Keratinocyte (primary cell): ENCODE data around the gene MAP2K5. TPM values are rescaled to one million over a fixed set of nuclear protein-coding genes. Genes with fewer than 3 reads are reported as not detected.

Source experiments
- DNase-seq: peaks from one replicate; pipeline ENCODE4 v3.0.0-alpha.2; 2011; ENCODE audit warnings: low read depth, missing footprints, low spot score
- FAIRE-seq: peaks from 2 replicates; lab custom pipeline; 2011; peaks lifted over from hg19 to GRCh38; lab: Jason Lieb, UNC
- H2AFZ ChIP-seq: 2 replicates; pipeline ENCODE4 v1.6.0; 2012; ENCODE audit warnings: low read length, control low read depth, inconsistent platforms; ENCODE audit not compliant: control insufficient read depth
- H3K27ac ChIP-seq: 2 replicates; pipeline ENCODE4 v1.5.1; 2011; ENCODE audit warnings: low read length; ENCODE audit not compliant: control insufficient read depth, insufficient read depth
- H3K27me3 ChIP-seq: 3 replicates; pipeline ENCODE4 v1.6.0; 2011; ENCODE audit warnings: low read length; ENCODE audit not compliant: control insufficient read depth, insufficient read depth; ENCODE audit errors: extremely low read depth
- H3K36me3 ChIP-seq, 2 experiments: 2 replicates in 1 of 2; 3 replicates in 1 of 2; pipeline ENCODE4 v1.5.1; 2011; ENCODE audit warnings: low read length in 2 of 2, mild to moderate bottlenecking in 1 of 2; ENCODE audit not compliant: control insufficient read depth in 2 of 2, insufficient read depth in 2 of 2; ENCODE audit errors: extremely low read depth in 1 of 2
- H3K4me1 ChIP-seq: 3 replicates; pipeline ENCODE4 v1.5.1; 2011; ENCODE audit warnings: low read length; ENCODE audit not compliant: control insufficient read depth, insufficient read depth; ENCODE audit errors: extremely low read depth
- H3K4me2 ChIP-seq: 3 replicates; pipeline ENCODE4 v1.6.0; 2011; ENCODE audit warnings: low read depth, low read length; ENCODE audit not compliant: control insufficient read depth, insufficient read depth; ENCODE audit errors: extremely low read depth
- H3K4me3 ChIP-seq, 3 experiments: fragments of 200-600 bp in 1 of 3; sonication (generic) in 1 of 3; 2 replicates in 2 of 3; 3 replicates in 1 of 3; pipeline ENCODE4 v1.5.1; 2011 to 2016; ENCODE audit warnings: low read length in 3 of 3, mild to moderate bottlenecking in 3 of 3, control low read depth in 2 of 3, inconsistent platforms in 1 of 3, low read depth in 1 of 3, mixed read lengths in 1 of 3, mixed run types in 1 of 3, moderate library complexity in 1 of 3; ENCODE audit not compliant: control insufficient read depth in 2 of 3, insufficient read depth in 2 of 3; ENCODE audit errors: extremely low read depth in 1 of 3
- H3K79me2 ChIP-seq: 2 replicates; pipeline ENCODE4 v1.6.0; 2012; ENCODE audit warnings: low read length; ENCODE audit not compliant: control insufficient read depth, insufficient read depth
- H3K9ac ChIP-seq: 3 replicates; pipeline ENCODE4 v1.6.0; 2011; ENCODE audit warnings: low read length; ENCODE audit not compliant: control insufficient read depth, insufficient read depth; ENCODE audit errors: extremely low read depth
- H3K9me1 ChIP-seq: 3 replicates; pipeline ENCODE4 v1.6.0; 2011; ENCODE audit warnings: low read length; ENCODE audit not compliant: control insufficient read depth, insufficient read depth; ENCODE audit errors: extremely low read depth
- H3K9me3 ChIP-seq: 2 replicates; pipeline ENCODE4 v1.5.1; 2012; ENCODE audit warnings: low read depth, low read length; ENCODE audit not compliant: control insufficient read depth
- H4K20me1 ChIP-seq: 3 replicates; pipeline ENCODE4 v1.6.0; 2011; ENCODE audit warnings: low read length; ENCODE audit not compliant: control insufficient read depth, insufficient read depth; ENCODE audit errors: extremely low read depth
- EZH2 ChIP-seq: IDR thresholded peaks from one replicate; pipeline ENCODE4 v1.6.1; 2012; ENCODE audit warnings: inconsistent platforms, mild to moderate bottlenecking, low read length, moderate library complexity
- dilution Hi-C: fragments of 300-500 bp; cut with MboI; formaldehyde crosslinking; loops from one replicate; pipeline ENCODE4 v1.7.0; 2020; ENCODE audit warnings: low sequenced_read_pairs; ENCODE audit not compliant: extremely low pct_ligation_motif_present
- polyA plus RNA-seq, 5 experiments: library from polyadenylated mRNA; depleted of rRNA in 3 of 5; stranded (reverse) in 3 of 5; stranded (forward) in 1 of 5; unstranded in 1 of 5; fragments of >200 nt; gene quantifications; 1 replicate in 1 of 5; 2 replicates in 3 of 5; 3 replicates in 1 of 5; pipeline versions ENCODE4 v1.2.1 to v1.2.3, GENCODE V29; 2011 to 2012; ENCODE audit warnings: missing spikeins in 2 of 5, low read depth in 1 of 5, low replicate concordance in 1 of 5
- TF ChIP-seq, protein P1 (sequence below), 3 experiments: IDR thresholded peaks in 1 of 3; conservative IDR thresholded peaks in 1 of 3; optimal IDR thresholded peaks in 1 of 3; 2 replicates in 2 of 3; 3 replicates in 1 of 3; pipeline versions ENCODE3 to v1.5.1; 2011; ENCODE audit warnings: low read length in 3 of 3, mild to moderate bottlenecking in 3 of 3, moderate library complexity in 2 of 3, control low read depth in 1 of 3, inconsistent platforms in 1 of 3; ENCODE audit not compliant: insufficient read depth in 2 of 3; ENCODE audit errors: extremely low read depth in 1 of 3

Gene MAP2K5
- polyA plus RNA-seq, 1 donor (not counting 4 experiments of a cell fraction or from before 2014, with no cell fraction given) = 3.6 TPM

DNA sequence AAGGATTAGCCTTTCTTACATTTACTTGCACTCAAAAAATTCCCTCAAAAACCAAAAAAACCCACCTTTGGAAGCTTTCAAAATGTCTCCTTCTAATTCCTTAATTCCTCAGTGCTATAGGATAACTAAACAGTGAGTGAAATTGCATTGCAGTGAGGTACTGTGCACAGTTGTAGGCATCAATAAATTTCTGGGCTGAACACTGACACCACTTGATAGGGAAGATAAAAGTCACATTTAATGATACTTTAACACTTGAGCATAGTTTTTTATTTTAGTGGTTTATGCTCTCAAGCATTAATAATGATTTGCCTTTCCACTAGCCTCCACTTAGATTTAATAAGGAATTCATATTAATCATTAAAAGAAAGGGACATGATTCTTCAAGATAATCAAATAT is 52.3 kb downstream of the MAP2K5 start:
- Histone ChIP-seq H3K27me3 (no peaks in the 10 kb centered on the region), H3K4me3 (no peak overlapping the region), H3K79me2 (no peaks in the 10 kb centered on the region), H2AFZ (no peak overlapping the region), H3K27ac (no peak overlapping the region), H3K4me1 (no peaks in the 10 kb centered on the region), H3K4me2 (no peak overlapping the region), H4K20me1 (no peaks in the 10 kb centered on the region), H3K9me1 (no peaks in the 10 kb centered on the region), H3K9ac (no peak overlapping the region), H3K36me3 (no peaks in the 10 kb centered on the region), H3K9me3 (no peaks in the 10 kb centered on the region)
- FAIRE-seq (no peak), DNase-seq (no peak)
- dilution Hi-C loops = no loop called here
- TF ChIP-seq, protein P1, sequence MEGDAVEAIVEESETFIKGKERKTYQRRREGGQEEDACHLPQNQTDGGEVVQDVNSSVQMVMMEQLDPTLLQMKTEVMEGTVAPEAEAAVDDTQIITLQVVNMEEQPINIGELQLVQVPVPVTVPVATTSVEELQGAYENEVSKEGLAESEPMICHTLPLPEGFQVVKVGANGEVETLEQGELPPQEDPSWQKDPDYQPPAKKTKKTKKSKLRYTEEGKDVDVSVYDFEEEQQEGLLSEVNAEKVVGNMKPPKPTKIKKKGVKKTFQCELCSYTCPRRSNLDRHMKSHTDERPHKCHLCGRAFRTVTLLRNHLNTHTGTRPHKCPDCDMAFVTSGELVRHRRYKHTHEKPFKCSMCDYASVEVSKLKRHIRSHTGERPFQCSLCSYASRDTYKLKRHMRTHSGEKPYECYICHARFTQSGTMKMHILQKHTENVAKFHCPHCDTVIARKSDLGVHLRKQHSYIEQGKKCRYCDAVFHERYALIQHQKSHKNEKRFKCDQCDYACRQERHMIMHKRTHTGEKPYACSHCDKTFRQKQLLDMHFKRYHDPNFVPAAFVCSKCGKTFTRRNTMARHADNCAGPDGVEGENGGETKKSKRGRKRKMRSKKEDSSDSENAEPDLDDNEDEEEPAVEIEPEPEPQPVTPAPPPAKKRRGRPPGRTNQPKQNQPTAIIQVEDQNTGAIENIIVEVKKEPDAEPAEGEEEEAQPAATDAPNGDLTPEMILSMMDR (optimal IDR thresholded peaks at IDR 0.05 in 1 of 3, IDR thresholded peaks at IDR 0.05 in 1 of 3, conservative IDR thresholded peaks at IDR 0.05 in 1 of 3; ENCODE audit: extremely low read depth in 1 of 3, insufficient read depth in 2 of 3, low read length in 3 of 3) = no peak
- no peak for TF ChIP-seq EZH2

DNA sequence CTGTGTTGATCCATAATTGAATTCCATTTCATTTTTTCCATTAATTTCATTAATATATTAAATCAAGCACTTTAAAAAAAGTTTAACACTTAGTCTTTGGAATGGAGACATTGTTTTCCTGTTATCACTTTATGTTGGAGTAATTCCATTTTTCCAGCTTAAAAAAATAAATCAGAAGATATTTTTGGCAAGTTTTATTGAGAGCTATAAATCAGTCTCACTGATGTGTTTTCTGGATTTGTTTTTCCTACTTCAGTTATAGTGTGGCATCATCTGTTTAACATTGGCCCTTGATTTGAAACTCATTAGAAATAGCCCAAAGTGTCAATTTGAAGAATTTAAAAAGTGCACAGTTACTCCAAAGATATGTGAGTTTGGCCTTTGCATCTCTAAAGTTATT is 53.1 kb downstream of the MAP2K5 start:
- no peak for TF ChIP-seq EZH2
- TF ChIP-seq, protein P1 (optimal IDR thresholded peaks at IDR 0.05 in 1 of 3, IDR thresholded peaks at IDR 0.05 in 1 of 3, conservative IDR thresholded peaks at IDR 0.05 in 1 of 3; ENCODE audit: extremely low read depth in 1 of 3, insufficient read depth in 2 of 3, low read length in 3 of 3) = no peak
- no peaks in the 10 kb centered on the region for H3K9me3 ChIP-seq
- dilution Hi-C loops = no loop called here
- H3K4me1 ChIP-seq = no peaks in the 10 kb centered on the region
- no peaks in the 10 kb centered on the region for H3K27me3 ChIP-seq
- no peak overlapping the region for H3K27ac ChIP-seq
- H3K79me2 ChIP-seq = no peaks in the 10 kb centered on the region
- no peak overlapping the region for H3K4me2 ChIP-seq
- no peak overlapping the region for H3K9ac ChIP-seq
- no peaks in the 10 kb centered on the region for H4K20me1 ChIP-seq
- DNase-seq (no peak), FAIRE-seq (no peak)
- no peak overlapping the region for H3K4me3 ChIP-seq
- no peak overlapping the region for H2AFZ ChIP-seq
- H3K36me3 ChIP-seq = no peaks in the 10 kb centered on the region
- no peaks in the 10 kb centered on the region for H3K9me1 ChIP-seq
